HPDE6-E6E7 (cell line): ENCODE data around the gene ZDHHC4.

Experiments used
- DNase-seq: peaks from one replicate; pipeline ENCODE4 v3.0.0; 2011; ENCODE audit warnings: missing footprints; ENCODE audit errors: extremely low spot score

Gene ZDHHC4

GRCh38 chr7:6606866-6607583 lies 29.8 kb downstream of the ZDHHC4 start:
- DNase-seq = no peak

- DNase-seq = no peak
These were observed 30.4 kb downstream of the ZDHHC4 start for GRCh38 chr7:6607651-6608051.

- no peak for DNase-seq
These were observed 30.8 kb downstream of the ZDHHC4 start for GRCh38 chr7:6608081-6608480.

GRCh38 chr7:6608794-6609193 lies 31.5 kb downstream of the ZDHHC4 start:
- no peak for DNase-seq

GRCh38 chr7:6612819-6613218 lies 35.6 kb downstream of the ZDHHC4 start:
- DNase-seq = no peak

- DNase-seq = no peak
These were observed 36.5 kb downstream of the ZDHHC4 start for GRCh38 chr7:6613706-6614105.

- DNase-seq = no peak
These were observed 37.9 kb downstream of the ZDHHC4 start, which contains the start of gene ZNF853 for GRCh38 chr7:6614953-6615722. TSS of gene ZNF853 (plus strand) at chr7:6615610. CDS start at chr7:6616175, 565 bp downstream.

GRCh38 chr7:6615723-6616555 lies 38.7 kb downstream of the ZDHHC4 start:
- no peak for DNase-seq

GRCh38 chr7:6616854-6617643 lies 39.8 kb downstream of the ZDHHC4 start:
- DNase-seq = no peak

GRCh38 chr7:6618621-6619020 lies 41.4 kb downstream of the ZDHHC4 start:
- DNase-seq = no peak

GRCh38 chr7:6619961-6620360 lies 42.7 kb downstream of the ZDHHC4 start:
- no peak for DNase-seq

GRCh38 chr7:6621195-6622133 lies 44.2 kb downstream of the ZDHHC4 start:
- no peak for DNase-seq

GRCh38 chr7:6622134-6622710 lies 45.0 kb downstream of the ZDHHC4 start:
- no peak for DNase-seq

GRCh38 chr7:6623589-6624245 lies 46.5 kb downstream of the ZDHHC4 start:
- DNase-seq = no peak

- no peak for DNase-seq
These were observed 47.0 kb downstream of the ZDHHC4 start for GRCh38 chr7:6624246-6624611.

- peak; percentile 81 for DNase-seq
These were observed 50.8 kb downstream of the ZDHHC4 start for GRCh38 chr7:6628045-6628444.

GRCh38 chr7:6630007-6630849 lies 53.0 kb downstream of the ZDHHC4 start:
- DNase-seq = no peak

GRCh38 chr7:6631605-6632004 lies 54.4 kb downstream of the ZDHHC4 start:
- no peak for DNase-seq

GRCh38 chr7:6634021-6634420 lies 56.8 kb downstream of the ZDHHC4 start:
- no peak for DNase-seq
